Adrenal gland (tissue), 5 donors: ENCODE data around the gene MARCHF3.

Experiments
- POLR2A ChIP-seq, 2 donors: fragments of 450-650 bp; IDR thresholded peaks; one replicate each; pipeline ENCODE4 v1.6.1; 2017; ENCODE audit warnings: antibody characterized with exemption in 2 of 2, mild to moderate bottlenecking in 2 of 2, moderate library complexity in 1 of 2
- TF ChIP-seq, protein P1 (sequence below), 6 experiments: fragments of 450-650 bp in 4 of 6; fragments of 200-600 bp in 2 of 6; sonication (generic) in 1 of 6; IDR thresholded peaks; 1 replicate in 5 of 6; 2 replicates in 1 of 6; pipeline versions ENCODE4 v1.5.1 to v1.8.0; 2016 to 2021; ENCODE audit warnings: antibody characterized with exemption in 6 of 6, mild to moderate bottlenecking in 2 of 6, moderate library complexity in 1 of 6
- donor health status: DM: no; HTN: no; CAD: no.

DNA sequence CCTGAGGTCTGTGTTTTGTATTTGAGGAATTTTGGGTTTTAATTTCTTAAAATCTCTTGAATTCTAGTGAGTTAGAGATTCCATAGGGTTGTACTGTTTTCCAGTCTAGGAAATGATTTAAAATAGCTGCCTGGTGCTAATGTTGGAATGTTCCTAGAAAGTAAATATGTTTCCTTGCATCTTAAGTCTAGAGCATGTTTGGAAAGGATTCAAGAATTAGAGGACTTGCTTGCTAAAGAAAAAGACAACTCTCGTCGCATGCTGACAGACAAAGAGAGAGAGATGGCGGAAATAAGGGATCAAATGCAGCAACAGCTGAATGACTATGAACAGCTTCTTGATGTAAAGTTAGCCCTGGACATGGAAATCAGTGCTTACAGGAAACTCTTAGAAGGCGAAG, 211.6 kb downstream of the MARCHF3 start:
- TF ChIP-seq, protein P1, sequence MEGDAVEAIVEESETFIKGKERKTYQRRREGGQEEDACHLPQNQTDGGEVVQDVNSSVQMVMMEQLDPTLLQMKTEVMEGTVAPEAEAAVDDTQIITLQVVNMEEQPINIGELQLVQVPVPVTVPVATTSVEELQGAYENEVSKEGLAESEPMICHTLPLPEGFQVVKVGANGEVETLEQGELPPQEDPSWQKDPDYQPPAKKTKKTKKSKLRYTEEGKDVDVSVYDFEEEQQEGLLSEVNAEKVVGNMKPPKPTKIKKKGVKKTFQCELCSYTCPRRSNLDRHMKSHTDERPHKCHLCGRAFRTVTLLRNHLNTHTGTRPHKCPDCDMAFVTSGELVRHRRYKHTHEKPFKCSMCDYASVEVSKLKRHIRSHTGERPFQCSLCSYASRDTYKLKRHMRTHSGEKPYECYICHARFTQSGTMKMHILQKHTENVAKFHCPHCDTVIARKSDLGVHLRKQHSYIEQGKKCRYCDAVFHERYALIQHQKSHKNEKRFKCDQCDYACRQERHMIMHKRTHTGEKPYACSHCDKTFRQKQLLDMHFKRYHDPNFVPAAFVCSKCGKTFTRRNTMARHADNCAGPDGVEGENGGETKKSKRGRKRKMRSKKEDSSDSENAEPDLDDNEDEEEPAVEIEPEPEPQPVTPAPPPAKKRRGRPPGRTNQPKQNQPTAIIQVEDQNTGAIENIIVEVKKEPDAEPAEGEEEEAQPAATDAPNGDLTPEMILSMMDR (IDR thresholded peaks at IDR 0.05): no peak
- no peak for TF ChIP-seq POLR2A (IDR thresholded peaks at IDR 0.05)
